Measurements from ENCODE around the gene MGMT.

DNA sequence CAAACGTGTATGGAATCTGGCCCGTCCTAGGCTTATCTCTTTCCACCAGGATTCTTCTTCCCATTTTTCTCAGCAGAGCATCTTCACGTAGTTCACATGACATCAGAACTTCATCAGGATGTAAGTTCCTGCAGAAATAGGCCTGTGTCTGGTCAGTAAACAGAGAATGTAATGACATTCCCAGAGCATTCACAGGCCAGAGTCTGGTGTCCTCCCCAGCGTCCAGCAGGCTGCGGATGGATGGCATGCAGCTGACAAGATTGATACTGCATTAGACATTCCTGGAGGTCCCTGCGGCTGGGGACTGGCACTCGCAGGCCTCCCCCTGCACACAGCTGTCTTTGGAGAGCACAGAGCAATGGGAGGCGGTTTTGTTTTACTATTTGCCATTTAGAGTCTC is 28.7 kb downstream of the MGMT start:
- no peak for TF ChIP-seq CTCF (IDR thresholded peaks at IDR 0.05)
- no peak for TF ChIP-seq POLR2A (IDR thresholded peaks at IDR 0.05)
